GM19372 (cell line): ENCODE measurements around the gene FAR2.
"Not testable (repeated sequence)": the region's sequence is repeated elsewhere in the genome, so short reads cannot be mapped to it uniquely, and the experiment has no call there.

ENCODE experiments used
- ATAC-seq: cut with Tn5 transposase; IDR thresholded peaks from one replicate; pipeline ENCODE4 v1.9.1; 2021; ENCODE audit warnings: mild to moderate bottlenecking, low read depth, moderate library complexity; ENCODE audit not compliant: unreplicated experiment

Gene FAR2

GRCh38 chr12:29270446-29270845, 121.4 kb downstream of the FAR2 start:
- no peak for ATAC-seq

DNA sequence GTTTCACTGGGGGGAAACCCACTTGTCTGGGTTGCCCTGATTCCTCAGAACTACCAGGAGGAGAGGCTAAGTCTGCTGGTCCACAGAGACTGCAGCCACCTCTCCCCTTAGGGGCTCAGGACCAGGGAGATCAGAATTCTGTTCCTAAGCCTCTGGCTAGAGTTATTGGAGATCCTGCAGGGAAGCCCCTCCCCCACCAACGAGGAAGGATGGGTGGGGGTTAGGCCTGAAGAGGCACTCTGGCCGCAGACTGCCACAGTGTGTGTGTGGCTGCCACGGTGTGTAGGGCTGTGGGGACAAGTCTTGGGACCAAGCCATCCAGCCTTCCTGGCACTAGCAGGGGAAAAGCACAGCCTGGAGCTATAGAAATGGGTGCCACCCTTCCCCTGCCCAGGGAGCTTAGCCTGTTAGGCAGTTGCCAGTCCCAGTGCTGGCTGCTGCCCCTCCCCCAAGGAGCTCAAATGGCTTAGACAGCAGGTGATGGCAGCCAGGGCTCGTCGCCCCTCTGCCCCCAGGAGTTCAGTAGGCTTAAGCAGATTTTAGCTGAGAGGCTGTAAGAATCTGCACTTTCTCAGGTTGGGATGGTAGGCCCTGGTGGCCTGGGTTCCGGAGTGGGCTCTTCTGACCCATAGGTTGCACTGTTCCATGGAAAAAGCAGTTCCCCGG, 124.2 kb downstream of the FAR2 start:
- ATAC-seq, result no peak

DNA sequence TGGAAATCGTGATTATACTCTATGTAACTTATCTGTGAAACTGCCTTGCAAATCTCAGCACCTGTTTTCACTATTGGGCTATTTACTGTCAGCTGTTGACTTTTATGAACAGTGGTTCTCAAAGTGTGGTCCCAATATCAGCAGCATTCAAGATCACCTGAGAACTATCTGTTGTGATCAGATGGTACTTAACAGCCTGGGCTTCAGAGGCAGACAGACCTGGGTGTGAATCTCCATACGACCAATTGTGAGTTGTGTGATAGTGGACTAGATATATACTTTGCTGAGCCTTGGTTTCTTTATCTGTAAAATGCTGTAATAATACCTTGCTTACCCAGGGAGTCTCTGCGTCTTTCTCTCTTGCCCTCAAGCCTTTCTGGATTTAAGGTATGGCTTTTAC, 126.8 kb downstream of the FAR2 start:
- ATAC-seq, result no peak

GRCh38 chr12:29277231-29277630, 128.2 kb downstream of the FAR2 start:
- no peak for ATAC-seq

DNA sequence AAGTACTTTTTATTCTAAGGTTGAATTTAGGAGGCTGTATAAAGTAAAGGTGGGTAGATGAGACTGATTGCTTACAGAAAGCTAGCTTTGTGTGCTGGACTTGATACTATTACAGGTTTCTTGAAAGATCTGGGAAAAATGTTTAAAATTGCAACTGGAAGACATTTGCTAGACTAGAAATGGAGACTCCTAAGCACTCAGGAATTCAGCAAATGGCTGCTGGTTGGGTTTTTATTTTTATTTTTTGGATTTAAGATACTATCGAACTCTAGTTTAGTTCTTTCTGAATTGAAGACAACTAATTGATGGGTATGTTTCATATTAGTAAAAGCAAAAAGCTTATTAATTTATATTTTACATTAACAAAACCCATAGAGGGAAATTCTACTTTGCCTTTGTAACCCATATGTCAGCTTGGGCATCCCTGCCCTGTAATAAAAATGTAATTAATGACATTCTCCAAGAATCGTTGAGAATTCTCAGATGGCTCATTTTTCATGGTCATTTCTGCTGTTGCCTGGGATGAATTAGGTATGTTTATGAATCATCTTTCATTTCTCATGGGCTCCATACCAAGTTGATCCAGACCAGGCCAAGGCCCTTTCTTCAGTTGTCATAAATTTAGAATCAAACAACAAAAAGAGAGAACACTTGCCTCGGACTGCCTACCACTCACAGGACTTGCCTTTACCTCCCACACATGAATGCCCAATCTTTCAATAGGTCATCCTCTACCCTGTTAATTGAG, 129.8 kb downstream of the FAR2 start:
- ATAC-seq, result no peak

- ATAC-seq, result no peak
Observed at GRCh38 chr12:29281371-29282005, 132.4 kb downstream of the FAR2 start.

DNA sequence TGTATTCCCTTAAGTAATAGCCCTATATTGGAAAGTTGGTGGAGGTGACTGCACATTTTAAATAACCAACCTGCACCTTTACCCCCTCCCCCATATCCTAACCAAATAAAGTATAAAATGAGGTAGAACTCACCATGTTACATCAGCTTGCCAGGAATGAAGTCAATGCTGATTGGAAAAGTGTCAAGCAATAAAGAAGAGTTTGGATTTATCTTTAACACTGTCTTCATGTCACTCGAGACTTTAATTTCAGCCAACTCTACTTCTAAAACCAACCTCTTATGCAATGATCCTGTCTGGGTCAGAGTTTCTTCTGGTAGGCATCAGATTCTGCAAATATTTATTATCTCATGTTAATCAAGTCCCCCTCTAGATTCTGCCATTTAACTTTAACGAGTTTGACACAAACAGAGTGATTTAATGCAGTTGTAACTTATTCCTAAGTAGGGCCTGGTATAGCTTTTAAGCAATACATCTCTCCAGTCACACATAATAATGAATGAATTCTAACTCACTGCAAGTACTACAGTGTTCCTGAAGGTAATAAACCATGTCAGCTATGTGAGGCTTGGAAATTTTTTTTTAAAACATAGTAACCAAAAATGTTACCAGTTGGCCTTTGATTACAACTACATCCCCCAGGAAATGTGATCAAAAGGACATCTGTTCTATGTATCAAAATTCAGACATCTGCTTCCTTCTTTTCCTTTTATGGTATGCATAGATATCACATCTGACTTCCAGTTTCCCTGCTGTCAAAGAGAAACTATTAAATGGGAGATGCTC, 133.1 kb downstream of the FAR2 start:
- no peak for ATAC-seq

DNA sequence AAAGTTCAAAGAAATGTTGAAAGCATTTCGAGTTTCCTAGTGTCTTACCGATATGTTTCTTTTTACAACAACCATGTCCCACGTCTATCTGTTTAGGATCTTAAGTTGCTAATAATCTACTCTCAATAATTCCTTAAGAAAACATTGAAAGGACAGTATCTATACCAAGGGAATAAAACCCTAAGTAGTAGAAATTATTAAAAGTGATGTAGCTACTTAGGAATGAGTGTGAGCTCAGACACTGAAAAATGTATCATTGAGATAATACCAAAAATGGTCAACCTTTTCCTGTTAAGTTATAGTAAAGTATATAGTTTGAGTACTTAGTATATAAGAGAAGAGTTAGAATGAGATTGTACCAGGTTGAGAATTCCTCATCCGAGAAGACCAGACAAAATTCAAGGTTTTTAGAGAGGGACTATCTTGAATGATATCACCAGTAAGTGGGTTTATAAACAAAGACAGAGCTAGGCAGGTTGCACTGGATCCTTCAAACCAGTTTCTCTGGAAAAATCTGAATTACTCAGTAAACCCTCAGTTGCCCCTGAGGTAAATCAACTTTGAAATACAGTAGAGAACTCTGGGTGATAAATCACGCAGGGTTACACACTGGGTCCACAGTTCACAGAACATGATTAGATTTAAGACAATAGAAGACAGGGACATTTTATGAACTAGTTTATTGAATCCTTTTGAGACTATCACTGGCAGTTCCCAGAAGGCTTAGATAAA, 135.1 kb downstream of the FAR2 start:
- no peak for ATAC-seq

GRCh38 chr12:29286081-29286790, 137.2 kb downstream of the FAR2 start:
- no peak for ATAC-seq

- ATAC-seq, result no peak
Observed at GRCh38 chr12:29287622-29288021, 138.5 kb downstream of the FAR2 start.

DNA sequence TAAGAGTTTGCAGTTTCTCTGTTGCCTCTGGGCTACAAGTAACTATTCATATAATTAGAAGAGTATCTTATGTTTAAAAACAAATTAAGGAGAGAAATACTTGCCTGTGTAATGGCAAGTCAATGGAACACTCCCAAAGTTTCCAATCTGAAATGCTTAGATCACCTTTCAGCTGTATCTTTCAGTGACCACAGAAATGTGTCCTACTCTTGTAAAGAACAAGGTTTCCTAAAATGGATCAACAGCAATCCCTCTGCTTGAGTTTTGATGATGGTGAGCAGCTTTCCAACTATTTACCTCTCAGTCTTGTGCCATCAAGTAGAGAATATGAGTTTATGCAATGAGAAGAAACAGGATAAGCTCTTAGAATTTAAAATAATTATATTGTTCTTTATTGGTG, 139.0 kb downstream of the FAR2 start:
- no peak for ATAC-seq

DNA sequence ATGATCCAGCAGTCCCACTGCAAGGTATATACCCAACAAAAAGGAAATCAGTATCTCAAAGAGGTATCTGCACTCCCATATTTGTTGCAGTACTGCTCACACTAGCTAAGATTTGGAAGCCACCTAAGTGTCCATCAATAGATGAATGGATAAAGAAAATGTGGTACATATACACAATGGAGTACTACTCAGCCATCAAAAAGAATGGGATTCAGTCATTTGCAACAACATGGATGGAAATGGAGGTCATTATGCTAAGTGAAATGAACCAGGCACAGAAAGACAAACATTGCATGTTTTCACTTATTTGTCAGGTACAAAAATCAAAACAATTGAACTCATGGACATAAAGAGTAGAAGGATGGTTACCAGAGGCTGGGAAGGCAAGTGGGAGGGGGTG, 141.4 kb downstream of the FAR2 start:
- not testable (repeated sequence) for ATAC-seq

GRCh38 chr12:29291226-29291625, 142.1 kb downstream of the FAR2 start:
- no peak for ATAC-seq

DNA sequence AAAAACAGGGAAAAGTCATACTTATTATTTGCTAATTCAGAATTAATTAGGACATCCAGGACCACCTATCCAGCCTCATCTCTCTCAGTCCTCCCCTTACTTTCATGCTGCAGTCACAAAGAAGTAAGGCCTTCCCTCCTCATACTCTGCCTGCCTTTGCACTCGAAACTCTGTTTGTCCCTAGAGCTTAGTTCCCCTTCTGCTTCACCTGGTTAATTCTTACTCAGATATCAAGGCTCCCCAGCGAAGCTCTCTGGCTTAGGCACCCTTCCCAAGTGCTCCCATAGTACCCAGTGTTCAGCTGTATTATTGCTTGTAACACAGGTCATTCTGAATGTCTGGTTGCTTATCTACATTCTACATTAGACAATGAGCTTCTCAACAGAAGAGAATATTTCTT, 150.6 kb downstream of the FAR2 start:
- ATAC-seq, result no peak

DNA sequence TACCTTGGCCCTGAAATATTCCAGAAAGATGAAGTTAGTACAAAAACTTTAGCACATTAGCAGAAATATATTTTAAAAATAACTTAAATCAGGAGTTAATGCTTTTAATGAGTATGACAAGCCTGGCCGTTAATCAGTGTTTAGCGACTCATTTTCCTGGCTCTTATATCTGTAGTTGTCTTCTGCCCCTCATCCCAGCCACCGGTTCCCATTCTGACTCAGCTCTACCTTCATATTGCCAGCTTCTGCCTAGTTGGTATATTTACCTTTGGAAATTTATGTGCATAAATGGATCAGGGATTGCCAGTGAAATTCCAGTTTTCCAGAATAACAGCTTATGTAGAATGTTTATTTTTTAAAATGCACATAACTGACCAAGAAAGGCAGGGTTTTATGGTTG, 152.0 kb downstream of the FAR2 start:
- ATAC-seq, result no peak

GRCh38 chr12:29304388-29304787, 155.3 kb downstream of the FAR2 start:
- ATAC-seq, result no peak

GRCh38 chr12:29306266-29306665, 157.2 kb downstream of the FAR2 start:
- no peak for ATAC-seq

- ATAC-seq, result no peak
Observed at GRCh38 chr12:29306682-29307081, 157.6 kb downstream of the FAR2 start.

DNA sequence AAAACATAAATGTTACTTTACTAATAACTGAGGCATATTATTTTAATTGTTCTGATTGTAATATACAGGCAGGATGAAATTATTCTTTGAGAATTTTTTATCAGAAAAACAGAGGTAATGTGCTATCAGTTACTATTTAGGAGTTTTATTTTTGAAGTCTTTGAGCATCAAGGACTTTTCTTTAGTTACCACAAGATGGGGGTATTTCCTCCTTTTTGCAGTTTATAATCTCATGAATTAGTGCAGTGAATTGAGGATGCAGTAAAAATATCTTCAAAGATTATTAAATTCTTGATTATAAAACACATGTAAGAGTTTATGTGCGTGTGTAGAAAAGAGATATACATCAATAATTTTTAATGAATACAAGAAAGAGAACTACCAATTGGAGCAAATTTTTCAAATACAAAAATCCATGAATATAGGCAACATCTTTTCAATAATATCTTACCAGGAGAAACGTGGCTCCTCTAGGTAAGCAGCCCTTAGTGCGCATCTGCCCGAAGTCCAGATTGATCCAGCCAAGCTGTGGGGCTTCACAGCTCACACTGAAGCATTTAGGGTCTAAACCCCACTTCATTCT, 160.3 kb downstream of the FAR2 start:
- no peak for ATAC-seq
